OCI-LY1 (cell line): ENCODE measurements around the gene KRTAP3-3.

Experiments
- H2AFZ ChIP-seq: fragments of 200-600 bp; sonication (generic), shearing (Covaris generic); 2 replicates; pipeline ENCODE4 v1.6.0; 2014; ENCODE audit warnings: antibody characterized with exemption, mild to moderate bottlenecking, low read length
- H3F3A ChIP-seq: fragments of 200-600 bp; sonication (generic), shearing (Covaris generic); 2 replicates; pipeline ENCODE4 v1.6.0; 2014; ENCODE audit warnings: mild to moderate bottlenecking, antibody characterized with exemption, low read length, moderate library complexity; ENCODE audit not compliant: insufficient read depth
- H3K27ac ChIP-seq: fragments of 200-600 bp; sonication (generic); 2 replicates; pipeline ENCODE4 v1.5.1; 2014; ENCODE audit warnings: low read length, mixed run types, mild to moderate bottlenecking, low read depth; ENCODE audit not compliant: poor library complexity, severe bottlenecking
- H3K27me3 ChIP-seq: fragments of 200-600 bp; sonication (generic); 2 replicates; pipeline ENCODE4 v1.6.0; 2014; ENCODE audit warnings: antibody characterized with exemption, mild to moderate bottlenecking, low read length, moderate library complexity; ENCODE audit not compliant: insufficient read depth
- H3K36me3 ChIP-seq: fragments of 200-600 bp; sonication (generic); 2 replicates; pipeline ENCODE4 v1.6.1; 2014; ENCODE audit warnings: mild to moderate bottlenecking, antibody characterized with exemption, low read length, moderate library complexity, mixed read lengths; ENCODE audit not compliant: insufficient read depth
- H3K4me1 ChIP-seq: fragments of 200-600 bp; sonication (generic); 2 replicates; pipeline ENCODE4 v1.5.1; 2014; ENCODE audit warnings: mild to moderate bottlenecking, low read length, moderate library complexity; ENCODE audit not compliant: insufficient read depth, severe bottlenecking
- H3K4me2 ChIP-seq: fragments of 200-600 bp; sonication (generic), shearing (Covaris generic); 2 replicates; pipeline ENCODE4 v1.6.1; 2014; ENCODE audit warnings: low read length
- H3K4me3 ChIP-seq: fragments of 200-600 bp; sonication (generic); 2 replicates; pipeline ENCODE4 v1.5.1; 2014; ENCODE audit warnings: low read length, low read depth, mild to moderate bottlenecking, mixed read lengths; ENCODE audit not compliant: poor library complexity, severe bottlenecking
- H3K79me2 ChIP-seq: fragments of 200-600 bp; shearing (Covaris generic); 2 replicates; pipeline ENCODE4 v1.6.1; 2016; ENCODE audit warnings: mixed run types, low read length, mixed read lengths; ENCODE audit not compliant: insufficient read depth
- H3K9ac ChIP-seq: fragments of 200-600 bp; sonication (generic), shearing (Covaris generic); 2 replicates; pipeline ENCODE4 v1.6.1; 2014; ENCODE audit warnings: mild to moderate bottlenecking, low read length, mixed read lengths
- H3K9me2 ChIP-seq: fragments of 200-600 bp; sonication (generic), shearing (Covaris generic); 2 replicates; pipeline ENCODE4 v1.6.1; 2014; ENCODE audit warnings: low read depth, mild to moderate bottlenecking, low read length, mixed read lengths
- H3K9me3 ChIP-seq: fragments of 200-600 bp; shearing (Covaris generic); 2 replicates; pipeline ENCODE4 v1.6.1; 2014; ENCODE audit warnings: low read length, mixed read lengths
- H4K20me1 ChIP-seq: fragments of 200-600 bp; sonication (generic), shearing (Covaris generic); 2 replicates; pipeline ENCODE4 v1.6.0; 2016; ENCODE audit warnings: mild to moderate bottlenecking, low read length; ENCODE audit not compliant: insufficient read depth
- EZH2 ChIP-seq: fragments of 200-600 bp; sonication (generic), shearing (Covaris generic); IDR thresholded peaks from 2 replicates; pipeline ENCODE4 v1.8.0; 2017; ENCODE audit warnings: borderline replicate concordance, mixed run types, mild to moderate bottlenecking, antibody characterized with exemption, low read length, moderate library complexity, mixed read lengths
- TF ChIP-seq, protein P1 (sequence below): fragments of 200-600 bp; sonication (generic), shearing (Covaris generic); IDR thresholded peaks from 2 replicates; pipeline ENCODE4 v1.5.1; 2017; ENCODE audit warnings: mild to moderate bottlenecking, antibody characterized with exemption, low read length, moderate library complexity, mixed read lengths

KRTAP3-3 gene

DNA sequence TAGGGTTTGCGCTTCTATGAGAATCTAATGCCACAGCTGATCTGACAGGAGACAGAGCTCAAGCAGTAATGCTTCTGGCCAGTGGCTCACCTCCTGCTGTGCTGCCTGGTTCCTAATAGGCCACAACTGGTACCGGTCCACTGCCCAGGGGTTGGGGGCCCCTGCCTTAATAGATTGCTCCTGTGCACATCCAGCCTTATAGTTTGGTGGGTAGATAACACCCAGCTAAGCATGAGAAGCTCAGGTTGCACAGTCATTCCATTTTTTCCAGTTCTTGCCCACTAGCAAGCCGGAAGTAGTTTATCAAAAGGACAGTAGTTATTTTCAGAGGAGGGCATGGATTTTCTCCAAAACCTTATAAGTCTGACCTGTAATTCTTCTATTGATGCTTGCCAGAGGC, 25.5 kb upstream of the KRTAP3-3 start:
- Histone ChIP-seq H3K36me3 (no peaks in the 10 kb centered on the region), H3K27ac (no peak overlapping the region)

DNA sequence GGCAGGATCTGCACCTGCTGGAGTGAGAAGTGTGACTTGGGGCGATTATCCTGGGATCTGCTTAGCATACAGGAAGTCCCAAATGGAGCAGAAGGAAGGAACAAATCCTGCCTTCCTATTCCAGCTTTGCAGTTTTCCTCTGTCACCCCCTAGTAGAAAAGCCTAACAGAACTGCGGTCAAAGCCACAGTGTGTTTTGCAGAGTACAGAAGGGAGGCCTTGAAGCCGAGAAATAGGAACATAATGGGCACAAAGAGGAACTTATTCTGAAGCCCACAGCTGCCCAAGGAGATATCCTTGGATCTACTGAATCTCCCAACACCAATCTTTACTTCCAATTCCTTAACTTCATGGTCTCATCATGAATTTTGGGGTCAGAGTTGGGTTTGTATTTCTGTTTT, 24.6 kb upstream of the KRTAP3-3 start:
- TF ChIP-seq, protein P1, sequence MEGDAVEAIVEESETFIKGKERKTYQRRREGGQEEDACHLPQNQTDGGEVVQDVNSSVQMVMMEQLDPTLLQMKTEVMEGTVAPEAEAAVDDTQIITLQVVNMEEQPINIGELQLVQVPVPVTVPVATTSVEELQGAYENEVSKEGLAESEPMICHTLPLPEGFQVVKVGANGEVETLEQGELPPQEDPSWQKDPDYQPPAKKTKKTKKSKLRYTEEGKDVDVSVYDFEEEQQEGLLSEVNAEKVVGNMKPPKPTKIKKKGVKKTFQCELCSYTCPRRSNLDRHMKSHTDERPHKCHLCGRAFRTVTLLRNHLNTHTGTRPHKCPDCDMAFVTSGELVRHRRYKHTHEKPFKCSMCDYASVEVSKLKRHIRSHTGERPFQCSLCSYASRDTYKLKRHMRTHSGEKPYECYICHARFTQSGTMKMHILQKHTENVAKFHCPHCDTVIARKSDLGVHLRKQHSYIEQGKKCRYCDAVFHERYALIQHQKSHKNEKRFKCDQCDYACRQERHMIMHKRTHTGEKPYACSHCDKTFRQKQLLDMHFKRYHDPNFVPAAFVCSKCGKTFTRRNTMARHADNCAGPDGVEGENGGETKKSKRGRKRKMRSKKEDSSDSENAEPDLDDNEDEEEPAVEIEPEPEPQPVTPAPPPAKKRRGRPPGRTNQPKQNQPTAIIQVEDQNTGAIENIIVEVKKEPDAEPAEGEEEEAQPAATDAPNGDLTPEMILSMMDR = no peak
- TF ChIP-seq EZH2 = no peak
- Histone ChIP-seq H3K9me3 (no peaks in the 10 kb centered on the region), H3K79me2 (no peaks in the 10 kb centered on the region), H3K9me2 (no peaks in the 10 kb centered on the region), H3K4me3 (no peak overlapping the region), H3K36me3 (no peaks in the 10 kb centered on the region), H3K4me2 (no peak overlapping the region), H4K20me1 (no peaks in the 10 kb centered on the region), H3K27ac (no peak overlapping the region), H3K27me3 (no peaks in the 10 kb centered on the region), H3K4me1 (no peaks in the 10 kb centered on the region), H3F3A (no peaks in the 10 kb centered on the region), H3K9ac (no peak overlapping the region), H2AFZ (no peak overlapping the region)

More for the DNA sequence above, 25.5 kb upstream of the KRTAP3-3 start:
- no peak overlapping the region for H2AFZ ChIP-seq
- no peak overlapping the region for H3K9ac ChIP-seq
- H3F3A ChIP-seq = no peaks in the 10 kb centered on the region
- TF ChIP-seq, protein P1 = no peak
- TF ChIP-seq EZH2 = no peak
- no peaks in the 10 kb centered on the region for H3K4me1 ChIP-seq
- no peaks in the 10 kb centered on the region for H4K20me1 ChIP-seq
- H3K9me3 ChIP-seq = no peaks in the 10 kb centered on the region
- H3K4me2 ChIP-seq = no peak overlapping the region
- H3K9me2 ChIP-seq = no peaks in the 10 kb centered on the region
- H3K27me3 ChIP-seq = no peaks in the 10 kb centered on the region
- H3K4me3 ChIP-seq = no peak overlapping the region
- H3K79me2 ChIP-seq = no peaks in the 10 kb centered on the region

DNA sequence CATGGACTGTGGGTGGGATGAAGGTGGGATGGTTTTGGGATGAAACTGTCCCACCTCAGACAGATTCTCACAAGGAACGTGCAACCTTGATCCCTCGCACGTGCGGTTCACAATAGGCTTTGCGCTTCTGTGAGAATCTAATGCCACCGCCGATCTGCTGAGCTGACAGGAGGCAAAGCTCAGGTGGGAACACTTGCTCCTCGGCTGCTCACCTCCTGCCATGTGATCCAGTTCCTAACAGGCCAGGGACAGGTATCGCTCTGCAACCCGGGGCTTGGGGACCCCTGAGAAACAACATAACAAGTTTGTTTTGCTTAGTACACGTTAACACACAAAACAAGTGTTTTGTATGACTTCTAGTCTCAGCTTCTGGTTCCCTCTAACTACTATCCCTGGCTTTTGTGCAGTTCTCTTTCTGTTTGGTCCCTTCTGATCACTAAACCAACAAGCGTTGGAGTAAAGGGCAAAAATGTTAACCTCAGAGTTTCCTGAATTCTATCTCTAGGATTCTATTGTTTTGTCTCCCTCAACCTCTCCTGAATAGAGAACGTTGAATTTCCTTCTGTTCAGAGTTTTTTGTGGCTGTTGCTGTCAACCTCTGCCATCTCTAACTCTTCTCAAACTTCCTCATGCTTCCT, 22.7 kb upstream of the KRTAP3-3 start:
- Histone ChIP-seq H3K79me2 (no peaks in the 10 kb centered on the region), H3K27me3 (no peaks in the 10 kb centered on the region), H3K9me2 (no peaks in the 10 kb centered on the region), H4K20me1 (no peaks in the 10 kb centered on the region), H3K4me1 (no peaks in the 10 kb centered on the region), H3F3A (no peaks in the 10 kb centered on the region), H3K4me2 (no peak overlapping the region), H3K36me3 (no peaks in the 10 kb centered on the region), H3K9me3 (no peaks in the 10 kb centered on the region), H3K27ac (no peak overlapping the region), H2AFZ (no peak overlapping the region), H3K4me3 (no peak overlapping the region), H3K9ac (no peak overlapping the region)
- TF ChIP-seq EZH2 = no peak
- TF ChIP-seq, protein P1 = no peak
